ENCODE measurements around the gene ZNG1C.
"Not testable (repeated sequence)": the region's sequence is repeated elsewhere in the genome, so short reads cannot be mapped to it uniquely, and the experiment has no call there.

Gene ZNG1C

GRCh38 chr9:68241683-68242082 lies at the start of gene ZNG1C:
Gene ZNG1C (plus strand): TSS chr9:68241983. CDS start chr9:68242032, 49 bp downstream.
- not testable (repeated sequence) for DNase-seq

- not testable (repeated sequence) for DNase-seq
Observed at GRCh38 chr9:68242437-68242836, 654 bp downstream of the ZNG1C start.

GRCh38 chr9:68281041-68281440 lies 39.3 kb downstream of the ZNG1C start:
- not testable (repeated sequence) for DNase-seq

- not testable (repeated sequence) for DNase-seq
Observed at GRCh38 chr9:68302567-68302966, 60.8 kb downstream of the ZNG1C start, which contains the start of gene FOXD4L3. Gene FOXD4L3 (plus strand): TSS chr9:68302867. CDS start chr9:68302952, 85 bp downstream.

GRCh38 chr9:68303771-68304170 lies 62.0 kb downstream of the ZNG1C start:
- DNase-seq: not testable (repeated sequence)

GRCh38 chr9:68304212-68304611 lies 62.4 kb downstream of the ZNG1C start:
- DNase-seq: not testable (repeated sequence)

- DNase-seq: not testable (repeated sequence)
Observed at GRCh38 chr9:68304777-68305176, 63.0 kb downstream of the ZNG1C start.

GRCh38 chr9:68305680-68306285 lies 64.0 kb downstream of the ZNG1C start:
- DNase-seq: not testable (repeated sequence)

GRCh38 chr9:68306391-68306964 lies 64.7 kb downstream of the ZNG1C start:
- not testable (repeated sequence) for DNase-seq

GRCh38 chr9:68307127-68307526 lies 65.3 kb downstream of the ZNG1C start:
- DNase-seq: not testable (repeated sequence)

- not testable (repeated sequence) for DNase-seq
Observed at GRCh38 chr9:68307654-68308053, 65.9 kb downstream of the ZNG1C start.

GRCh38 chr9:68311208-68311607 lies 69.4 kb downstream of the ZNG1C start:
- not testable (repeated sequence) for DNase-seq

- DNase-seq: not testable (repeated sequence)
Observed at GRCh38 chr9:68318209-68318608, 76.4 kb downstream of the ZNG1C start.

- not testable (repeated sequence) for DNase-seq
Observed at GRCh38 chr9:68323749-68324148, 82.0 kb downstream of the ZNG1C start.

GRCh38 chr9:68324518-68324917 lies 82.7 kb downstream of the ZNG1C start:
- not testable (repeated sequence) for DNase-seq

- not testable (repeated sequence) for DNase-seq
Observed at GRCh38 chr9:68329106-68329505, 87.3 kb downstream of the ZNG1C start.

GRCh38 chr9:68330531-68331173 lies 88.9 kb downstream of the ZNG1C start:
- DNase-seq: not testable (repeated sequence)

GRCh38 chr9:68332122-68332521 lies 90.3 kb downstream of the ZNG1C start:
- not testable (repeated sequence) for DNase-seq

- DNase-seq: not testable (repeated sequence)
Observed at GRCh38 chr9:68335935-68336334, 94.2 kb downstream of the ZNG1C start.

GRCh38 chr9:68336639-68337339 lies 95.0 kb downstream of the ZNG1C start:
- DNase-seq: not testable (repeated sequence)

- DNase-seq: not testable (repeated sequence)
Observed at GRCh38 chr9:68338000-68338399, 96.2 kb downstream of the ZNG1C start.

GRCh38 chr9:68342265-68343025 lies 100.7 kb downstream of the ZNG1C start:
- DNase-seq: not testable (repeated sequence)
